Neutrophil (primary cell): ENCODE data around the gene HIVEP1.

Experiments used
- H3K27ac ChIP-seq: fragments of 200-600 bp; sonication (generic); 2 replicates; pipeline ENCODE4 v1.5.1; 2016; ENCODE audit warnings: mild to moderate bottlenecking, moderate library complexity
- H3K27me3 ChIP-seq: fragments of 200-600 bp; sonication (generic); 2 replicates; pipeline ENCODE4 v1.6.0; 2016; ENCODE audit warnings: mild to moderate bottlenecking
- H3K36me3 ChIP-seq: fragments of 200-600 bp; sonication (generic); 2 replicates; pipeline ENCODE4 v1.5.1; 2017
- H3K4me1 ChIP-seq, 2 experiments: fragments of 200-600 bp in 1 of 2; sonication (generic) in 1 of 2; 1 replicate in 1 of 2; 2 replicates in 1 of 2; pipeline versions ENCODE4 v1.5.1 to v1.6.1; 2013 to 2016; ENCODE audit warnings: low read depth in 1 of 2, low read length in 1 of 2, mild to moderate bottlenecking in 1 of 2, moderate library complexity in 1 of 2; ENCODE audit not compliant: control insufficient read depth in 1 of 2, insufficient read depth in 1 of 2
- H3K4me3 ChIP-seq, 2 experiments: fragments of 200-600 bp in 1 of 2; sonication (generic) in 1 of 2; 1 replicate in 1 of 2; 2 replicates in 1 of 2; pipeline ENCODE4 v1.5.1; 2013 to 2016; ENCODE audit warnings: low read depth in 1 of 2, low read length in 1 of 2, mild to moderate bottlenecking in 1 of 2, moderate library complexity in 1 of 2
- H3K9me3 ChIP-seq: fragments of 200-600 bp; sonication (generic); 2 replicates; pipeline ENCODE4 v1.5.1; 2016
- CTCF ChIP-seq: fragments of 200-600 bp; sonication (generic); IDR thresholded peaks from 2 replicates; pipeline ENCODE4 v1.5.1; 2016; ENCODE audit warnings: antibody characterized with exemption

Gene HIVEP1

GRCh38 chr6:12013307-12013719 is 1.2 kb downstream of the HIVEP1 start:
- peak overlapping the region; percentile 98 for H3K27ac ChIP-seq
- peak overlapping the region; percentile 82 to 94 for H3K4me3 ChIP-seq
- peaks cover 27 to 29% of the 10 kb centered on the region in 2 experiments for H3K4me1 ChIP-seq
- H3K27me3 ChIP-seq = no peaks in the 10 kb centered on the region
- no peak for TF ChIP-seq CTCF
- no peaks in the 10 kb centered on the region for H3K9me3 ChIP-seq
- H3K36me3 ChIP-seq = peaks cover 27% of the 10 kb centered on the region

- H3K4me3 ChIP-seq = no peak overlapping the region
- H3K36me3 ChIP-seq = peaks cover 28% of the 10 kb centered on the region
Observed at GRCh38 chr6:12014027-12014872, 2.1 kb downstream of the HIVEP1 start.

GRCh38 chr6:12014873-12015149 is 2.7 kb downstream of the HIVEP1 start:
- TF ChIP-seq CTCF = no peak
- no peaks in the 10 kb centered on the region for H3K9me3 ChIP-seq
- peaks cover 17 to 21% of the 10 kb centered on the region in 2 experiments for H3K4me1 ChIP-seq
- H3K36me3 ChIP-seq = peaks cover 34% of the 10 kb centered on the region
- H3K27me3 ChIP-seq = no peaks in the 10 kb centered on the region
- peak overlapping the region; percentile 25 for H3K27ac ChIP-seq
- H3K4me3 ChIP-seq = no peak overlapping the region

More at GRCh38 chr6:12014027-12014872, 2.1 kb downstream of the HIVEP1 start:
- no peak for TF ChIP-seq CTCF
- no peaks in the 10 kb centered on the region for H3K9me3 ChIP-seq
- peak overlapping the region; percentile 25 for H3K27ac ChIP-seq
- H3K4me1 ChIP-seq = peaks cover 22 to 26% of the 10 kb centered on the region in 2 experiments
- no peaks in the 10 kb centered on the region for H3K27me3 ChIP-seq

- Histone ChIP-seq H3K36me3 (peaks cover 40% of the 10 kb centered on the region), H3K27me3 (no peaks in the 10 kb centered on the region), H3K4me1 (peaks cover 6 to 9% of the 10 kb centered on the region in 2 experiments), H3K4me3 (no peak overlapping the region), H3K27ac (no peak overlapping the region), H3K9me3 (no peaks in the 10 kb centered on the region)
- no peak for TF ChIP-seq CTCF
Observed at GRCh38 chr6:12017263-12017662, 5.2 kb downstream of the HIVEP1 start.

- Histone ChIP-seq H3K36me3 (peaks cover 40% of the 10 kb centered on the region), H3K27ac (no peak overlapping the region), H3K27me3 (no peaks in the 10 kb centered on the region), H3K9me3 (no peaks in the 10 kb centered on the region), H3K4me1 (peaks cover 6 to 7% of the 10 kb centered on the region in 2 experiments), H3K4me3 (no peak overlapping the region)
- TF ChIP-seq CTCF = no peak
Observed at GRCh38 chr6:12017876-12018401, 5.8 kb downstream of the HIVEP1 start.
